Endothelial cell of umbilical vein (primary cell): Measurements from ENCODE around the gene HEBP1. TPM values are rescaled to one million over a fixed set of nuclear protein-coding genes. Genes with fewer than 3 reads are reported as not detected.

Source experiments
- BruUV-seq: library from RNA; stranded (reverse); fragments of 400-500 nt; replicated peaks from 2 replicates; lab custom pipeline; 2021; lab: Mats Ljungman, UMichigan
- CTCF ChIA-PET: fragments of 300-600, 350-600 bp; sonication (Branson Sonifier 250); formaldehyde crosslinking; loops from one replicate; lab custom pipeline; 2021; ENCODE audit warnings: antibody characterized with exemption, inconsistent platforms; lab: Charles Lee
- POLR2A ChIA-PET: fragments of 300-600, 350-600 bp; sonication (Branson Sonifier 250); formaldehyde crosslinking; loops from one replicate; lab custom pipeline; 2021; ENCODE audit warnings: antibody characterized with exemption, inconsistent platforms; lab: Charles Lee
- DNase-seq: peaks from one replicate; pipeline ENCODE4 v3.0.0-alpha.2; 2011; ENCODE audit warnings: low read depth, low spot score
- FAIRE-seq: peaks from 2 replicates; lab custom pipeline; 2011; peaks lifted over from hg19 to GRCh38; lab: Jason Lieb, UNC
- H2AFZ ChIP-seq: 2 replicates; pipeline ENCODE4 v1.6.0; 2012; ENCODE audit warnings: low read depth, low read length, control low read depth, inconsistent platforms
- H3K27ac ChIP-seq: 2 replicates; pipeline ENCODE4 v1.5.1; 2011; ENCODE audit warnings: low read depth, mild to moderate bottlenecking, control low read depth, low read length, moderate library complexity; ENCODE audit not compliant: insufficient read depth
- H3K27me3 ChIP-seq, 2 experiments: 2 replicates each; pipeline versions ENCODE4 v1.6.0 to v1.6.1; 2011; ENCODE audit warnings: low read length in 2 of 2, mixed read lengths in 1 of 2; ENCODE audit not compliant: control insufficient read depth in 2 of 2, insufficient read depth in 2 of 2
- H3K36me3 ChIP-seq, 2 experiments: 2 replicates in 1 of 2; 3 replicates in 1 of 2; pipeline ENCODE4 v1.5.1; 2011; ENCODE audit warnings: low read length in 2 of 2, mild to moderate bottlenecking in 1 of 2, moderate library complexity in 1 of 2; ENCODE audit not compliant: control insufficient read depth in 2 of 2, insufficient read depth in 2 of 2; ENCODE audit errors: extremely low read depth in 1 of 2
- H3K4me1 ChIP-seq: 3 replicates; pipeline ENCODE4 v1.5.1; 2011; ENCODE audit warnings: mild to moderate bottlenecking, low read length; ENCODE audit not compliant: control insufficient read depth, insufficient read depth; ENCODE audit errors: extremely low read depth
- H3K4me2 ChIP-seq: 2 replicates; pipeline ENCODE4 v1.6.1; 2011; ENCODE audit warnings: low read length, control low read depth, mixed read lengths; ENCODE audit not compliant: insufficient read depth
- H3K4me3 ChIP-seq, 3 experiments: fragments of 200-600 bp in 1 of 3; sonication (generic), shearing (Covaris generic) in 1 of 3; replicated peaks in 1 of 3; 2 replicates each; pipeline ENCODE4 v1.5.1; 2011 to 2016; ENCODE audit warnings: control low read depth in 3 of 3, low read length in 3 of 3, mild to moderate bottlenecking in 2 of 3, inconsistent platforms in 1 of 3, low read depth in 1 of 3, moderate library complexity in 1 of 3; ENCODE audit not compliant: insufficient read depth in 1 of 3
- H3K79me2 ChIP-seq: 2 replicates; pipeline ENCODE4 v1.6.0; 2012; ENCODE audit warnings: low read length, inconsistent platforms; ENCODE audit not compliant: control insufficient read depth, insufficient read depth
- H3K9ac ChIP-seq: replicated peaks from 2 replicates; pipeline ENCODE3; 2011; ENCODE audit warnings: low read length, control low read depth; ENCODE audit not compliant: insufficient read depth; ENCODE audit errors: extremely low read depth
- H3K9me1 ChIP-seq: replicated peaks from 3 replicates; pipeline ENCODE4 v1.6.0; 2011; ENCODE audit warnings: mild to moderate bottlenecking, low read length; ENCODE audit not compliant: control insufficient read depth, insufficient read depth; ENCODE audit errors: extremely low read depth
- H3K9me3 ChIP-seq: replicated peaks from 2 replicates; pipeline ENCODE4 v1.5.1; 2012; ENCODE audit warnings: low read length, inconsistent platforms; ENCODE audit not compliant: control insufficient read depth, insufficient read depth
- H4K20me1 ChIP-seq: replicated peaks from 2 replicates; pipeline ENCODE3; 2011; ENCODE audit warnings: mild to moderate bottlenecking, low read length; ENCODE audit not compliant: control insufficient read depth, insufficient read depth; ENCODE audit errors: extremely low read depth
- CTCF ChIP-seq, 2 donors: IDR thresholded peaks; 1 replicate in 1 of 2; 2 replicates in 1 of 2; pipeline ENCODE4 v1.5.1; 2011; ENCODE audit warnings: low read length in 2 of 2, mild to moderate bottlenecking in 2 of 2, moderate library complexity in 2 of 2, control low read depth in 1 of 2, inconsistent platforms in 1 of 2, low read depth in 1 of 2; ENCODE audit not compliant: insufficient read depth in 1 of 2; ENCODE audit errors: extremely low read depth in 1 of 2
- EZH2 ChIP-seq: IDR thresholded peaks from 2 replicates; pipeline ENCODE4 v1.6.1; 2012; ENCODE audit warnings: borderline replicate concordance, low read depth, mild to moderate bottlenecking, moderate library complexity, low read length, inconsistent platforms; ENCODE audit not compliant: severe bottlenecking
- FOS ChIP-seq: IDR thresholded peaks from 2 replicates; pipeline ENCODE4 v1.6.1; 2011; ENCODE audit warnings: mild to moderate bottlenecking, low read length, moderate library complexity, borderline replicate concordance; ENCODE audit not compliant: insufficient read depth
- GATA2 ChIP-seq: IDR thresholded peaks from 2 replicates; pipeline ENCODE4 v1.7.0; 2011; ENCODE audit warnings: low read depth, mild to moderate bottlenecking, moderate library complexity, mixed read lengths, low read length; ENCODE audit not compliant: insufficient read length, insufficient read depth
- JUN ChIP-seq: IDR thresholded peaks from 2 replicates; pipeline ENCODE4 v1.6.1; 2011; ENCODE audit warnings: borderline replicate concordance, low read depth; ENCODE audit not compliant: insufficient read length, insufficient read depth
- MAX ChIP-seq: IDR thresholded peaks from 2 replicates; pipeline ENCODE4 v1.6.1; 2011; ENCODE audit not compliant: insufficient read depth, insufficient read length
- MYC ChIP-seq: IDR thresholded peaks from one replicate; pipeline ENCODE4 v1.6.1; 2011; ENCODE audit warnings: mild to moderate bottlenecking, low read depth, low read length
- POLR2A ChIP-seq: IDR thresholded peaks from 2 replicates; pipeline ENCODE4 v1.6.1; 2012; ENCODE audit warnings: low read depth, mild to moderate bottlenecking, control low read depth, low read length
- POLR2AphosphoS5 ChIP-seq: IDR thresholded peaks from 2 replicates; pipeline ENCODE4 v1.6.1; 2012; ENCODE audit warnings: low read depth, mild to moderate bottlenecking, control low read depth, low read length, moderate library complexity; ENCODE audit not compliant: insufficient read depth
- dilution Hi-C: fragments of 300-500 bp; cut with MboI; formaldehyde crosslinking; loops from one replicate; pipeline ENCODE4 v1.15.0; 2019; ENCODE audit warnings: low sequenced_read_pairs; ENCODE audit not compliant: extremely low pct_ligation_motif_present
- intact Hi-C: fragments of 100-400 bp; cut with micrococcal nuclease; formaldehyde crosslinking; loops from one replicate; pipeline ENCODE4 v1.10.0; 2022
- polyA plus RNA-seq, 4 experiments: library from polyadenylated mRNA; depleted of rRNA in 3 of 4; stranded (reverse) in 3 of 4; unstranded in 1 of 4; fragments of >200 nt; gene quantifications; 2 replicates each; pipeline versions ENCODE4 v1.2.1 to v1.2.3, GENCODE V29; 2011 to 2012; ENCODE audit warnings: missing spikeins in 1 of 4
- total RNA-seq: library from RNA; stranded (reverse); gene quantifications from 2 replicates; pipeline ENCODE4 v1.2.3, GENCODE V29; 2021

Gene HEBP1
- total and polyA plus RNA-seq, 2 donors (not counting 3 experiments of a cell fraction or from before 2014, with no cell fraction given) = 23.1 to 59.5 TPM

DNA sequence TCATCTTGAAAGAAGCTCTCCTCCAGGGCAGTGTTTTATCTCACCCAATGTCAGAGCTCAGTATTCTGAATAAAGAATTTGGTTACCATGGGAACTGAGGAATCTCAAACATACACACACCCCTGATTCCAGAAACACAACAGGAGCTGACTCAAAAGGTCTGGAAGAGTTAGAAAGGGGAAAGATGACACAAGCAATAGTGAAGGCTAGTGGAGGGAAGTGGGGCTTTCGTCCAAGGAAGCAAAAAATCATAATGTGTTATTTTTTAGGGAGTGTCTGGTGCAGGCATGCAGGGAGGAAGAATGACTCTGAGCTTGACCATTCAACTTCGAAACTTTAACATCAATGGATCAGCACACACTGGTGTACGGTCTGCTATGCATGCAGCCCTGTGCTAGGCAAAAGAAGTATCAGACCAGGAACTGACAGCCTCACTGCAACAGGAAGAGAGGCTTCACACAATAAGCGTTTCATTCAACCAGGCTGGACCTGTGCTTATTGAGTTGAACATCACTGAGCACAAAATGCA, 20.3 kb downstream of the HEBP1 start:
- Histone ChIP-seq H3K4me1 (peaks cover 39% of the 10 kb centered on the region), H4K20me1 (no peaks in the 10 kb centered on the region), H3K36me3 (peaks cover 0 to 2% of the 10 kb centered on the region in 2 experiments), H2AFZ (no peak overlapping the region), H3K4me2 (peak overlapping the region; percentile 32), H3K79me2 (no peaks in the 10 kb centered on the region), H3K27ac (peak overlapping the region; percentile 76), H3K9ac (peak overlapping the region; percentile 50), H3K9me1 (no peaks in the 10 kb centered on the region), H3K4me3 (no peak overlapping the region), H3K9me3 (no peaks in the 10 kb centered on the region), H3K27me3 (no peaks in the 10 kb centered on the region)
- TF ChIP-seq POLR2AphosphoS5 = peak; percentile 63
- TF ChIP-seq POLR2A = no peak
- no peak for TF ChIP-seq MYC
- no peak for TF ChIP-seq EZH2
- no peak for TF ChIP-seq CTCF (IDR thresholded peaks at IDR 0.05; ENCODE audit: extremely low read depth in 1 of 2, insufficient read depth in 1 of 2, low read depth in 1 of 2, low read length in 2 of 2)
- no peak for TF ChIP-seq MAX
- peak; percentile 7 for TF ChIP-seq GATA2
- peak; percentile 68 for TF ChIP-seq JUN
- TF ChIP-seq FOS = peak; percentile 69
- ChIA-PET CTCF (interaction anchor here (0.6 to 8.5 kb wide), 15 partner anchors 11 to 276 kb away, joined by 3 to 116 read pairs (median 3); partner anchors contain the start of gene EMP1), POLR2A (interaction anchor here (0.8 kb wide), 1 partner anchor 58 kb away, joined by 3 read pairs; no protein-coding TSS in a partner anchor)
- FAIRE-seq (peak; percentile 77), DNase-seq (peak; percentile 90)
- intact Hi-C loops = loop anchor here (1.0 kb wide), 1 partner anchor 63 kb away; no protein-coding TSS in a partner anchor
- no TSS peak for BruUV-seq
- dilution Hi-C loops = loop anchor here (10.0 kb wide), 2 partner anchors 145 to 235 kb away; no protein-coding TSS in a partner anchor
